H9 (cell line): Measurements from ENCODE around the gene CELF4. TPM values are rescaled to one million over a fixed set of nuclear protein-coding genes. Genes with fewer than 3 reads are reported as not detected.

Source experiments
- DNase-seq: peaks from one replicate; pipeline ENCODE4 v3.0.0-alpha.2; 2017
- H2AFZ ChIP-seq: one replicate; pipeline ENCODE4 v1.6.1; 2013; ENCODE audit warnings: mild to moderate bottlenecking, low read length, control low read depth, moderate library complexity
- H2AK5ac ChIP-seq: 2 replicates; pipeline ENCODE4 v1.6.1; 2013; ENCODE audit warnings: low read length, control low read depth, mixed read lengths; ENCODE audit not compliant: insufficient read length
- H2BK120ac ChIP-seq: one replicate; pipeline ENCODE4 v1.6.1; 2013; ENCODE audit warnings: low read depth, mild to moderate bottlenecking, low read length, control low read depth, inconsistent platforms; ENCODE audit not compliant: poor library complexity, severe bottlenecking
- H2BK12ac ChIP-seq: 2 replicates; pipeline ENCODE4 v1.6.1; 2013; ENCODE audit warnings: low read length, control low read depth, mixed read lengths, low read depth; ENCODE audit not compliant: insufficient read length
- H2BK15ac ChIP-seq: 2 replicates; pipeline ENCODE4 v1.6.1; 2013; ENCODE audit warnings: low read depth, low read length, control low read depth
- H2BK20ac ChIP-seq: one replicate; pipeline ENCODE4 v1.6.1; 2013; ENCODE audit warnings: low read depth, mild to moderate bottlenecking, low read length, control low read depth, inconsistent platforms; ENCODE audit not compliant: poor library complexity, severe bottlenecking
- H2BK5ac ChIP-seq: 2 replicates; pipeline ENCODE4 v1.6.1; 2013; ENCODE audit warnings: low read length, control low read depth, mixed read lengths; ENCODE audit not compliant: insufficient read length
- H3K14ac ChIP-seq: 2 replicates; pipeline ENCODE4 v1.6.1; 2013; ENCODE audit warnings: low read length, control low read depth; ENCODE audit not compliant: insufficient read depth
- H3K18ac ChIP-seq: 2 replicates; pipeline ENCODE4 v1.6.1; 2013; ENCODE audit warnings: low read depth, mild to moderate bottlenecking, mixed read lengths, low read length, control low read depth; ENCODE audit not compliant: insufficient read length
- H3K23ac ChIP-seq: 2 replicates; pipeline ENCODE4 v1.6.1; 2013; ENCODE audit warnings: low read length, control low read depth, mixed read lengths, low read depth; ENCODE audit not compliant: insufficient read length
- H3K23me2 ChIP-seq: 2 replicates; pipeline ENCODE4 v1.6.1; 2013; ENCODE audit warnings: low read depth, mild to moderate bottlenecking, mixed read lengths, low read length, control low read depth; ENCODE audit not compliant: insufficient read length, poor library complexity, severe bottlenecking
- H3K27ac ChIP-seq: 2 replicates; pipeline ENCODE4 v1.5.1; 2013; ENCODE audit warnings: low read length, control low read depth, mixed read lengths, low read depth; ENCODE audit not compliant: insufficient read length
- H3K27me3 ChIP-seq: 2 replicates; pipeline ENCODE4 v1.6.1; 2013; ENCODE audit warnings: low read length, control low read depth, inconsistent platforms; ENCODE audit not compliant: insufficient read depth
- H3K4ac ChIP-seq: 2 replicates; pipeline ENCODE4 v1.6.1; 2013; ENCODE audit warnings: low read depth, mild to moderate bottlenecking, control low read depth, inconsistent platforms, low read length, moderate library complexity
- H3K4me1 ChIP-seq: 2 replicates; pipeline ENCODE4 v1.6.1; 2013; ENCODE audit warnings: low read length, control low read depth, inconsistent platforms; ENCODE audit not compliant: insufficient read depth
- H3K4me2 ChIP-seq: 2 replicates; pipeline ENCODE4 v1.6.1; 2013; ENCODE audit warnings: low read length, control low read depth, mixed read lengths; ENCODE audit not compliant: insufficient read length, insufficient read depth
- H3K56ac ChIP-seq: 2 replicates; pipeline ENCODE4 v1.6.1; 2013; ENCODE audit warnings: low read depth, mild to moderate bottlenecking, mixed read lengths, low read length, control low read depth; ENCODE audit not compliant: insufficient read length
- H3K79me1 ChIP-seq: 2 replicates; pipeline ENCODE4 v1.6.1; 2013; ENCODE audit warnings: low read depth, mild to moderate bottlenecking, moderate library complexity, low read length, control low read depth, inconsistent platforms; ENCODE audit not compliant: insufficient read depth, poor library complexity, severe bottlenecking
- H3K79me2 ChIP-seq: 2 replicates; pipeline ENCODE4 v1.6.1; 2013; ENCODE audit warnings: low read length, control low read depth, inconsistent platforms; ENCODE audit not compliant: insufficient read depth
- H3K9ac ChIP-seq: 2 replicates; pipeline ENCODE4 v1.6.1; 2013; ENCODE audit warnings: low read length, control low read depth, mixed read lengths; ENCODE audit not compliant: insufficient read length; ENCODE audit errors: extremely low read depth
- H3K9me3 ChIP-seq: one replicate; pipeline ENCODE4 v1.6.1; 2013; ENCODE audit warnings: low read depth, low read length, inconsistent platforms; ENCODE audit not compliant: control insufficient read depth
- H3T11ph ChIP-seq: one replicate; pipeline ENCODE4 v1.6.1; 2013; ENCODE audit warnings: mild to moderate bottlenecking, low read length, control low read depth, inconsistent platforms
- H4K20me1 ChIP-seq: one replicate; pipeline ENCODE4 v1.6.1; 2013; ENCODE audit not compliant: control insufficient read depth, insufficient read length, insufficient read depth
- H4K5ac ChIP-seq: 2 replicates; pipeline ENCODE4 v1.6.1; 2013; ENCODE audit warnings: low read depth, mild to moderate bottlenecking, mixed read lengths, low read length, control low read depth; ENCODE audit not compliant: insufficient read length
- H4K8ac ChIP-seq: replicated peaks from 2 replicates; pipeline ENCODE4 v1.6.1; 2013; ENCODE audit warnings: low read length, control low read depth, mixed read lengths, low read depth; ENCODE audit not compliant: insufficient read length
- H4K91ac ChIP-seq: 2 replicates; pipeline ENCODE4 v1.6.1; 2013; ENCODE audit warnings: low read depth, mild to moderate bottlenecking, moderate library complexity, mixed read lengths, low read length, control low read depth; ENCODE audit not compliant: insufficient read length
- H3K27ac Mint-ChIP-seq, 3 experiments: 2 replicates in 2 of 3; 3 replicates in 1 of 3; pipeline ENCODE4 v1.8.0; 2020 to 2021; ENCODE audit warnings: mixed read lengths in 3 of 3, mild to moderate bottlenecking in 1 of 3, moderate library complexity in 1 of 3
- H3K27me3 Mint-ChIP-seq: 2 replicates; pipeline ENCODE4 v1.8.0; 2021; ENCODE audit warnings: low read depth, mild to moderate bottlenecking, moderate library complexity, mixed read lengths
- H3K36me3 Mint-ChIP-seq, 3 experiments: 2 replicates in 2 of 3; 3 replicates in 1 of 3; pipeline ENCODE4 v1.8.0; 2020 to 2021; ENCODE audit warnings: low read depth in 3 of 3, mixed read lengths in 3 of 3; ENCODE audit not compliant: insufficient read depth in 1 of 3
- H3K4me1 Mint-ChIP-seq, 2 experiments: 2 replicates each; pipeline ENCODE4 v1.8.0; 2020; ENCODE audit warnings: mixed read lengths in 2 of 2
- H3K4me3 Mint-ChIP-seq, 2 experiments: 2 replicates in 1 of 2; 3 replicates in 1 of 2; pipeline ENCODE4 v1.8.0; 2020 to 2021; ENCODE audit warnings: mild to moderate bottlenecking in 2 of 2, mixed read lengths in 2 of 2, moderate library complexity in 1 of 2
- H3K9me3 Mint-ChIP-seq, 2 experiments: 2 replicates in 1 of 2; 3 replicates in 1 of 2; pipeline ENCODE4 v1.8.0; 2020; ENCODE audit warnings: mild to moderate bottlenecking in 2 of 2, mixed read lengths in 2 of 2, moderate library complexity in 1 of 2
- WGBS: extraction: QIAGEN DNeasy Blood & Tissue Kit; methylation state at CpG from one replicate; pipeline ENCODE4 v1.1.7; 2013; ENCODE audit warnings: missing lambda C conversion rate, low lambda C conversion rate, mixed read lengths; ENCODE audit not compliant: insufficient read length; ENCODE audit errors: extremely low coverage; 5-methylcytosine and 5-hydroxymethylcytosine counted together
- total RNA-seq: library from RNA; stranded (reverse); gene quantifications from 2 replicates; pipeline ENCODE4 v1.2.1, GENCODE V29; 2021
- TF ChIP-seq, protein P1 (sequence below): fragments of 200-600 bp; sonication (generic); conservative IDR thresholded peaks from 3 replicates; pipeline ENCODE4 v1.8.0; 2021; ENCODE audit warnings: antibody characterized with exemption, mild to moderate bottlenecking

CELF4 gene
- total RNA-seq, 1 experiment from 2014 or later: 1.1 TPM

DNA sequence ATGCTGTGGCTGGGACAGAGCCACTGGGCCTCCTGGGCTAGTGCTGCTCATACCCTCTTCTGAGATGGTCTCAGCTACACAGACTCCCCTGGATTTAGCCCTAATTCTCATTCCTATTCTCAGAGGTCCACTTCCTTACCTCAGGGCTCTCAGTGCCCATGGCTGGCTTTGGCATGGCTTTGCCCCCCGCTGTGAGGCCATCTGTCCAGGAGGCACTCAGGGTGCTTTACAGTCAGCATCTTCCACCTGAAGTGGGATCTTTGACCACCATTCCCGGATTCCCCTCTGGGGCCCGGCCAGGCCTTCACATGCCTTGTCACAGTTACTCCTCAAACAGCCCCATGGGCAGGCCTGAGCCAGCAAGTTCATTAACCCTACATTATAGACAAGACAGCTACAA, 161.8 kb downstream of the CELF4 start:
- Histone ChIP-seq H2BK20ac (no peak overlapping the region), H3K9ac (no peak overlapping the region), H2AK5ac (no peak overlapping the region), H2BK12ac (no peak overlapping the region), H4K20me1 (no peaks in the 10 kb centered on the region), H2BK15ac (no peak overlapping the region), H3T11ph (no peak overlapping the region), H2AFZ (no peak overlapping the region), H3K23me2 (no peaks in the 10 kb centered on the region), H3K79me2 (no peaks in the 10 kb centered on the region), H4K91ac (no peak overlapping the region), H3K27ac (no peak overlapping the region), H4K5ac (no peak overlapping the region), H3K9me3 (no peaks in the 10 kb centered on the region), H3K4me2 (no peak overlapping the region), H3K56ac (no peak overlapping the region), H3K79me1 (no peaks in the 10 kb centered on the region), H2BK120ac (no peak overlapping the region), H4K8ac (no peak overlapping the region), H2BK5ac (no peak overlapping the region), H3K23ac (no peak overlapping the region), H3K14ac (no peak overlapping the region), H3K27me3 (no peaks in the 10 kb centered on the region), H3K18ac (no peak overlapping the region), H3K4me1 (no peaks in the 10 kb centered on the region; the same call in 1 of the 2 replicates), H3K4ac (no peak overlapping the region)
- Mint-ChIP-seq H3K36me3 (no peaks in the 10 kb centered on the region), H3K4me1 (peaks cover 20 to 21% of the 10 kb centered on the region in 2 experiments), H3K9me3 (no peaks in the 10 kb centered on the region), H3K27ac (no peak overlapping the region; a peak in 1 of 7 replicates), H3K4me3 (no peak overlapping the region), H3K27me3 (peaks cover 15% of the 10 kb centered on the region)
- no CpG with 5 or more reads among the region's 3 CpGs for WGBS
- DNase-seq: no peak
- TF ChIP-seq, protein P1, sequence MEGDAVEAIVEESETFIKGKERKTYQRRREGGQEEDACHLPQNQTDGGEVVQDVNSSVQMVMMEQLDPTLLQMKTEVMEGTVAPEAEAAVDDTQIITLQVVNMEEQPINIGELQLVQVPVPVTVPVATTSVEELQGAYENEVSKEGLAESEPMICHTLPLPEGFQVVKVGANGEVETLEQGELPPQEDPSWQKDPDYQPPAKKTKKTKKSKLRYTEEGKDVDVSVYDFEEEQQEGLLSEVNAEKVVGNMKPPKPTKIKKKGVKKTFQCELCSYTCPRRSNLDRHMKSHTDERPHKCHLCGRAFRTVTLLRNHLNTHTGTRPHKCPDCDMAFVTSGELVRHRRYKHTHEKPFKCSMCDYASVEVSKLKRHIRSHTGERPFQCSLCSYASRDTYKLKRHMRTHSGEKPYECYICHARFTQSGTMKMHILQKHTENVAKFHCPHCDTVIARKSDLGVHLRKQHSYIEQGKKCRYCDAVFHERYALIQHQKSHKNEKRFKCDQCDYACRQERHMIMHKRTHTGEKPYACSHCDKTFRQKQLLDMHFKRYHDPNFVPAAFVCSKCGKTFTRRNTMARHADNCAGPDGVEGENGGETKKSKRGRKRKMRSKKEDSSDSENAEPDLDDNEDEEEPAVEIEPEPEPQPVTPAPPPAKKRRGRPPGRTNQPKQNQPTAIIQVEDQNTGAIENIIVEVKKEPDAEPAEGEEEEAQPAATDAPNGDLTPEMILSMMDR: no peak
